Mesothelial cell of epicardium (in vitro differentiated cells): ENCODE results near the gene SALL4. TPM values are rescaled to one million over a fixed set of nuclear protein-coding genes. Genes with fewer than 3 reads are reported as not detected.

Experiments
- DNase-seq, 2 experiments: peaks; one replicate each; pipeline ENCODE4 v3.0.0; 2021; ENCODE audit warnings: low spot score in 2 of 2; ENCODE audit not compliant: unreplicated experiment in 2 of 2
- H3K27ac Mint-ChIP-seq: 2 replicates; pipeline ENCODE4 v1.8.0; 2021; ENCODE audit warnings: mixed read lengths
- H3K27me3 Mint-ChIP-seq: 2 replicates; pipeline ENCODE4 v1.8.0; 2021; ENCODE audit warnings: low read depth, mixed read lengths
- H3K36me3 Mint-ChIP-seq: 2 replicates; pipeline ENCODE4 v1.8.0; 2021; ENCODE audit warnings: mixed read lengths
- H3K4me1 Mint-ChIP-seq: 2 replicates; pipeline ENCODE4 v1.8.0; 2021; ENCODE audit warnings: mixed read lengths
- H3K4me3 Mint-ChIP-seq: 2 replicates; pipeline ENCODE4 v1.8.0; 2021; ENCODE audit warnings: mild to moderate bottlenecking, moderate library complexity, mixed read lengths
- H3K9me3 Mint-ChIP-seq: 2 replicates; pipeline ENCODE4 v1.8.0; 2021; ENCODE audit warnings: mixed read lengths
- total RNA-seq: library from RNA; stranded (reverse); gene quantifications from 3 replicates; pipeline ENCODE4 v1.2.1, GENCODE V29; 2021
- TF ChIP-seq, protein P1 (sequence below): fragments of 200-600 bp; sonication (generic); IDR thresholded peaks from one replicate; pipeline ENCODE4 v1.5.0; 2021; ENCODE audit warnings: antibody characterized with exemption; ENCODE audit not compliant: unreplicated experiment

The SALL4 gene
- total RNA-seq, 1 donor from 2014 or later = 20.5 TPM

GRCh38 chr20:51796340-51796739 is 6.0 kb downstream of the SALL4 start:
- peak overlapping the region; percentile 77 for H3K27ac Mint-ChIP-seq
- TF ChIP-seq, protein P1, sequence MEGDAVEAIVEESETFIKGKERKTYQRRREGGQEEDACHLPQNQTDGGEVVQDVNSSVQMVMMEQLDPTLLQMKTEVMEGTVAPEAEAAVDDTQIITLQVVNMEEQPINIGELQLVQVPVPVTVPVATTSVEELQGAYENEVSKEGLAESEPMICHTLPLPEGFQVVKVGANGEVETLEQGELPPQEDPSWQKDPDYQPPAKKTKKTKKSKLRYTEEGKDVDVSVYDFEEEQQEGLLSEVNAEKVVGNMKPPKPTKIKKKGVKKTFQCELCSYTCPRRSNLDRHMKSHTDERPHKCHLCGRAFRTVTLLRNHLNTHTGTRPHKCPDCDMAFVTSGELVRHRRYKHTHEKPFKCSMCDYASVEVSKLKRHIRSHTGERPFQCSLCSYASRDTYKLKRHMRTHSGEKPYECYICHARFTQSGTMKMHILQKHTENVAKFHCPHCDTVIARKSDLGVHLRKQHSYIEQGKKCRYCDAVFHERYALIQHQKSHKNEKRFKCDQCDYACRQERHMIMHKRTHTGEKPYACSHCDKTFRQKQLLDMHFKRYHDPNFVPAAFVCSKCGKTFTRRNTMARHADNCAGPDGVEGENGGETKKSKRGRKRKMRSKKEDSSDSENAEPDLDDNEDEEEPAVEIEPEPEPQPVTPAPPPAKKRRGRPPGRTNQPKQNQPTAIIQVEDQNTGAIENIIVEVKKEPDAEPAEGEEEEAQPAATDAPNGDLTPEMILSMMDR = no peak
- peaks cover 43% of the 10 kb centered on the region for H3K4me1 Mint-ChIP-seq
- no peak overlapping the region for H3K4me3 Mint-ChIP-seq
- no peaks in the 10 kb centered on the region for H3K36me3 Mint-ChIP-seq
- DNase-seq = no peak
- H3K27me3 Mint-ChIP-seq = no peaks in the 10 kb centered on the region
- no peaks in the 10 kb centered on the region for H3K9me3 Mint-ChIP-seq

DNA sequence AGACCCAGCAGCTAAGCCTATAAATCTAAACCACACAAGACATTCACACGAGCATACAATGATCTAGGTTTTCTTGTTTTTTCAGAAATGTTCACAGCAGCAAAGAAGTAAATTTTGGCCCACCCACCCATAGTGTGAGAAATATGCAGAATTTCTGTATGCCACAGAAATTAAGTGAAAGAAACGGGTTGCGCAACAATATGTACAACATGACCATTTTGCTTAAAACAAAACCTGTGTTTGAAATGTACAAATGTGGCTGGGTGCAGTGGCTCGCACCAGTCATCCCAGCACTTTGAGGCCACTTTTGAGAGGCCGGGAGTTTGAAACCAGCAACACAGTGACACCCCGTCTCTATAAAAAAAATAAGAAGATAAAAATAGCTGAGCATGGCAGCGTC is 9.4 kb downstream of the SALL4 start:
- no peak overlapping the region for H3K27ac Mint-ChIP-seq
- TF ChIP-seq, protein P1 = no peak
- no peaks in the 10 kb centered on the region for H3K9me3 Mint-ChIP-seq
- H3K36me3 Mint-ChIP-seq = peaks cover 22% of the 10 kb centered on the region
- no peak for DNase-seq
- H3K27me3 Mint-ChIP-seq = no peaks in the 10 kb centered on the region
- H3K4me3 Mint-ChIP-seq = no peak overlapping the region
- H3K4me1 Mint-ChIP-seq = peaks cover 17% of the 10 kb centered on the region

DNA sequence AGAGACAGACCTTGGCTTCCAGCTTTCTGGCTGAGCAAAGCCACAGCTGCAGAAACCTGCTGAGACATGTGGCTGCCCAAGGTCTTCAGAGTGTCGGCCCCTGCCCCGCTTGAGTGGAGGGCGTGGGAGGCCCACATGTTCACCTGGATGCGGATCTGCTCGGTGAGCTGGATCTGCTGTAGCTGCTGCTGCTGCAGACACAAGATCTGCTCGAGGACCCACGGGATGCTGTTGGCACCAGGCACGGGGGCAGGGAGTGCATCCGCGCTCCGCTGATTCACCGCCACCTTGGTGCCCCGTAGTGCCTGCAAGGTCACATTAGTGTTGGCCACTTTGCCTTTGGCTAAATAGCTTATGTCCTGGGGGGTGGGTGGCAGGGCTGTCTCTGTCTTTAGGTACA is 10.7 kb downstream of the SALL4 start:
- H3K9me3 Mint-ChIP-seq = no peaks in the 10 kb centered on the region
- H3K36me3 Mint-ChIP-seq = peaks cover 22% of the 10 kb centered on the region
- TF ChIP-seq, protein P1 = no peak
- no peaks in the 10 kb centered on the region for H3K27me3 Mint-ChIP-seq
- H3K4me1 Mint-ChIP-seq = peaks cover 5% of the 10 kb centered on the region
- DNase-seq = no peak
- no peak overlapping the region for H3K27ac Mint-ChIP-seq
- no peak overlapping the region for H3K4me3 Mint-ChIP-seq

- TF ChIP-seq, protein P1 = no peak
- H3K27ac Mint-ChIP-seq = no peak overlapping the region
- H3K36me3 Mint-ChIP-seq = peaks cover 23% of the 10 kb centered on the region
- no peaks in the 10 kb centered on the region for H3K4me1 Mint-ChIP-seq
- DNase-seq = no peak
- no peaks in the 10 kb centered on the region for H3K9me3 Mint-ChIP-seq
- H3K4me3 Mint-ChIP-seq = no peak overlapping the region
- no peaks in the 10 kb centered on the region for H3K27me3 Mint-ChIP-seq
Measured at GRCh38 chr20:51790256-51790655, 12.1 kb downstream of the SALL4 start.

DNA sequence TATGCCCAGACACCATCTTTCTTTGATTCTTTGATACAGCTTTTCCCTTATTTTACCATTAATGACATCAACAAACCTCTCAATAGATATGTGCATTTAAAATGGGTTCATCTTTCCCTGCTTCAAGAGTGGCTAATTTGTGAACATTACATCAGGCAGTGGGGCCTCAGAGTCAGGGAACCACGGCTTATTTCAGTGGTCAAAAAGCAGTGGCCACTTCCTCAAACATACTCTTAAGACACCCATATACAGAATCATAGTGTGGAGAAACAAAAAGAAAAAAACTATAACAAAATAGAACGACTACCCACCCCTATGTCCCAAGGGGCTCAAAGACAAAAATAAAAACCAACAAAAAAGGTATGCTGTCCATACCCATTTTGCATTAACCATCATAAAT is 12.9 kb downstream of the SALL4 start:
- H3K27me3 Mint-ChIP-seq = no peaks in the 10 kb centered on the region
- H3K36me3 Mint-ChIP-seq = peaks cover 26% of the 10 kb centered on the region
- H3K27ac Mint-ChIP-seq = no peak overlapping the region
- TF ChIP-seq, protein P1 = no peak
- no peak for DNase-seq
- H3K4me1 Mint-ChIP-seq = no peaks in the 10 kb centered on the region
- no peaks in the 10 kb centered on the region for H3K9me3 Mint-ChIP-seq
- no peak overlapping the region for H3K4me3 Mint-ChIP-seq

- H3K4me3 Mint-ChIP-seq = no peak overlapping the region
- no peaks in the 10 kb centered on the region for H3K27me3 Mint-ChIP-seq
- H3K4me1 Mint-ChIP-seq = no peaks in the 10 kb centered on the region
- DNase-seq = no peak
- no peaks in the 10 kb centered on the region for H3K9me3 Mint-ChIP-seq
- TF ChIP-seq, protein P1 = no peak
- H3K36me3 Mint-ChIP-seq = peaks cover 31% of the 10 kb centered on the region
- H3K27ac Mint-ChIP-seq = no peak overlapping the region
Measured at GRCh38 chr20:51788822-51789221, 13.5 kb downstream of the SALL4 start.
